HG02970 (cell line): ENCODE results near the gene FIS1.

Source experiments
- ATAC-seq: cut with Tn5 transposase; IDR thresholded peaks from one replicate; pipeline ENCODE4 v1.9.1; 2021; ENCODE audit warnings: mild to moderate bottlenecking, moderate library complexity, moderate number of reproducible peaks; ENCODE audit not compliant: unreplicated experiment, low FRiP score

Gene FIS1

DNA sequence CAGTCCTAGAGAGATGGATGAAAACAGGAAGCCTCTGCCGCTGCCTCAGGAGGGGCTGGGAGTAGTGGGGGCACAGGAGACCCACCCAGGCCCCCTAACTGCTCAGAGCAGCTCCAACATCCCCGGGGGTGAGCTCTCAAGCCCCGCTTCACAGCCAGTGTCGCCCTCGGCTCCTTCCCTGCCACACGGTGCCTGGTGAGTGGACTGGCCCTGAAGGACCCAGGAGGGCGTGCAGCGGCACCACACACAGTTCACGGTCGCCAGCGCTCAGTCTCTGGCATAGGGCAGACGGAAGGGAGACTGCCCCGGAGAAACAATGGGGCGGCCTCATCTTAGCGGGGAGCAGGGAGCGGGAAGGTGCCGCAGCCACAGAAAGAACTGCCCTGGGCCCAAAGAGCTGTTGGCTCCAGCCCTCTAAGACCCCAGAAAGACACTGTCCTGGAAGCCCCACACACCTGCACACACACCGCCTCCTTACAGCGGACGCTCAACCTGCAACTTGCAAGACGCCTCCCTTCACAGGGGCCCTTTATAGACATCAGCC is 8.5 kb downstream of the FIS1 start:
- no peak for ATAC-seq

DNA sequence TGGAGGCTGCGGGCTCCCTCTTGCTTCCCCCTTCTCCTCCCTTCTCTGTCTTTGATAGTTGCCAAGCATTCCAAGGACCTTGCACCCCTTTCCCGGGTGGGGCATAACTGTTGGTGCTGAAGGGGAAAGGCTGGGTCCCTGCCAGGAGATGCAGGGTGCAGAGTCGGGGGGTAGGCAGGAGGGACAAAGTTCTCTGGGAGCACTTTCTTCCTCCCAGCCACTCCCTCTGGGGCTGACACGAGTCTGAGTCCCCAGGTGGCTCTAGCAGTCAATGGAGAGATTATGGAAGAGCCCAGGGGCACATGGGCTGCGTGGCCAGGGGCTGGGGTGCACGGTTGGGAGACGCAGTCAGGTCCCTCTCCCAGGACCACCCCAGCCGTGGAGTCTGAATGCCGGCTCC is 9.4 kb downstream of the FIS1 start:
- ATAC-seq: no peak

DNA sequence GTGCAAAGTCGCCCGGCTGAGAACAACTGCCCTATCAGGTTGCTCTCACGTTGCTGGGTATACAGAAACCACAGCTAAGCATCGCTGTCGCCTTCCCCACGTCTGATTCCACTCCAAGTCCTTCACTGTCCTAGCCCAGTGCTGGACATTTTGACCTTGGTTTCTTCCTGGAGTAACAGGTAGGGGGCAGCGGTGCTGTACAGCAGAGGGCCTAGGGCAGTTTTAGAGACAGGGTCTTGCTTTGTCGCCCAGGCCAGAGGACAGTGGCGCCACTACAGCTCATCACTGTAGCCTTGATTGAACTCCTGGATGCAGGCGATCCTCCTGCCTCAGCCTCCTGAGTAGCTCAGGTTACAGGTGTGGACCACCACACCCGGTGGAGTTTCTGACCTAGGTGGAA is 9.8 kb downstream of the FIS1 start:
- ATAC-seq: no peak

DNA sequence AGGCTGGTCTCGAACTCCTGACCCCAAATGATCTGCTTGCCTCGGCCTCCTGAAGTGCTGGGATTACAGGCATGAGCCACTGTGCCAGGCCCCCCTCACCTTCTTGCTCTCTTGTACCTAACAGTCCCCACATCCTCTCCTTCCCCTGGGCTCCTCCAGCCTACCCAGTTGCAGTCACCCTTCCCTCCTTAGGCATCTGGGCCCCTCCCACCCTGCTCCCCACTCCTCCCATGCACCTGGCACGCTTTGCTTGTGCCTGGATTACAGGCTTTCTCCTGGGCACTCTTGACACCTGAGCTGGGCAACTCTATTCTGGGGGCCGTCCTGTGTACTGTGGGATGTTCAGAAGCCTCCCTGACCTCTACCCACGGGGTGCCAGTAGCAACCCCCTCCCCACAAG is 10.2 kb downstream of the FIS1 start:
- no peak for ATAC-seq

DNA sequence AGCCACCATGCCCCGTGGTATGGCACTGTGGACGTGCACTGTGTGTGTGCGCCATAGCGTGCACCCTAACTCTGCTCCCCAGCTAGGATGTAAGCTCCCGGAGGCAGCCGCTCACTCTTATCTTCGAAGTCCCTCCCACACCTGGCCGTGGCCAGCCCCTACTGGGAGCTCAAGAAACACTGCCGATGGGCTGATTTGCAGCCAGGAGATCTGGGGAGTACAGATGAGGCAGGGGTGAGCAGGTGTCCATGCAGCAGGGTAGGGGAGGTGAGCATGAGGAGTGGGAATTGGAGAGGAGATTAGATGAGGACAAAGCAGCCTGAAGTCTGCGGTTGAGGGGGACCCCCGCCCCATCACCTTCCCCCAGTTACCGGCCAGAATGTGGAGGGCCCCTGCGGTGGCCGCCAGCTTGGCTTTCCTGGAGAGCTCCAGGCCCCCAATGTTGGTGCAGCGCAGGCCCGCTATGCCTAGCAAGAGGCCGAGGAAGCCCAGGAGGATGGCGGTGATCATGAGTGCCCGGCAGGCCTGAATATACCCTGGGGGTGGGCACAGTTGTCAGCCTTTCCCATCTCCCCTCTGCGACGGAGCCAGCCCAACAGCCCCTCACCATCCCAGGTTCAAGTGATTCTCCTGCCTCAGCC is 10.9 kb downstream of the FIS1 start:
- no peak for ATAC-seq

DNA sequence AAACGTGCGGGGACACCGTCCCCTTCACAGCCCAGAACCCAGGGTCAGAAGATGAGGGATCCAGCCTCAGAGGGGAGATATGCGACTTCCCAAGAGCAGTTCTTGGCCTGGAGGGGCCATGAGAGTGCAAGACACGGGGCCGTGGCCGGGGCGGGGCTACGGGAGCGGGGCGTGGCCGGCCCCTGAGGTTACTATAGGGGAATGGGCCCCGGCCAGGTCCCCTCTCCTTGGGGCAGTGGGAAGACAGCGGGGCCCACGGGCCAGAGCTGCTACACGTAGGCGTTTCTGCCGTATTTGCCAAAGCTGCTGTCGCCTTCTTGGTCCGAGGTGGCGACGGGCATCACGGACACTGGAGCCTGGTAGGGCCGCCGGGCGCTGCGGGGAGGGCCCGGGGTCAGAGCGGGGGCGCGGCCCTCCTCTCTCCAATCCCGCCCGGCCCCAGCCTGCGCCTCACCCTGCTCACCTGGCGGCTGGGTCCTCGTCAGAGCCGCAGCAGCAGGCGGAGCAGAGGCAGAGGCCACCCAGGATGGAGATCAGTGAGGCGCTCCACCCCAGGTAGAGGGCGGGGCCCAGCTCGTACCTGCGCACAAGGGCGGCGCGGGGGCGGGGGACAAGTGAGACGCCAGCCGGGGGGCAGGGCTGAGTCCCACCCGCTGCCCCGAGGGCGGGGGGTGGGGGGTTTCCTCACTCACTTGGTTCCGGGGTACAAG is 12.6 kb downstream of the FIS1 start:
- ATAC-seq: no peak

DNA sequence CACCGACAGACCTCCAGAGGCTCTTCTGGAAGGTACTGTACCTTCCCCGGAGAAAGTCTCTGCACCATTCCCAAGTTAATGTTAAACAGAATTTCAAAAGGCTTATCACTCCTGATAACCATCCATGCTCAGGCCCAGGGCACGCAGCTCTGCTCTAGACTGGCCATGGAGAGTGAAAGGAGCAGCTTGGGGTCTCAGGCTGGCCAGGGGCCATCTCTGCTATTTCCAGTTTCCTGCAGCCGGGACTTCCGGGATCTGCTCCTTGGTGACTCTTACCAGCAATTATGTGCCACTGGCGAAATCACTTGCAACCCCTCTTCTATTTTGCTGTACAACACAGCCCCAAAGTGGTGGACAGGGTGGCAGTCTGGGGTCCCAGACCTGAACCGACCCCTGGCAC is 13.2 kb downstream of the FIS1 start:
- no peak for ATAC-seq

DNA sequence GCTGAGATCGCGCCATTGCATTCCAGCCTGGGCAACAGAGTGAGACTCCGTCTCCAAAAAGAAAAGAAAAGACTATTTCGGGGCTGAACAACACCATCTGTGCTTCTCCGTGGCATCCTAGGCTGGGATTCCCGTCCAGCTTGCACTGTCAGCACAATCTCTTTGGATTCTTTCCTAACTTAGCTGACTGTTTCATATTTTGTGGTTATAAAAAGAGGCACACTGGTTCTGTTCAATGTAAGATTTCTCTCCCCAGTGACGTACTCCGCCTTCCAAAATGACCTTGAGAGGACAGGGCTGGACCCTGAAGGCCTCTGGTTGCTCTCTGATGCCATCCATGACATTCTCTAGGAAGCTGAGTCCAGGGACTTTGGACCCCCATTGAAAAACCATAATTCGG is 18.2 kb downstream of the FIS1 start:
- ATAC-seq: no peak

DNA sequence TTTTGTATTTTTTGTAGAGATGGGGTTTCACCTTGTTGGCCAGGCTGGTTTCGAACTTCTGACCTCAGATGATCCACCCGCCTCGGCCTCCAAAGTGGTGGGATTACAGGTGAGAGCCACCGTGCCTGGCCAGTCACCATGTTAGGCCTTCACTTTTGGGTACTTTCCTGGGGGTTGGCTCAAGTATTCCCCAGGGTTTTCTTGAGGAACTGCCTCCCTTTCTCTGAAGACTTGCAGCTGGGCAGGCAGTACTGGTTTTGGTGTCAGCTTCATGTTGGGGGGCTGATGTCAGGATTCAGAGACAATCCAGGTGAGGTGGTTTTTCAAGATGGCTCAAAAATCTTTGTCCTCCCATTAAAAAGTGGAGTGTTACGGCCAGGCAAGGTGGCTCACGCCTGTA is 19.2 kb downstream of the FIS1 start:
- ATAC-seq: no peak

DNA sequence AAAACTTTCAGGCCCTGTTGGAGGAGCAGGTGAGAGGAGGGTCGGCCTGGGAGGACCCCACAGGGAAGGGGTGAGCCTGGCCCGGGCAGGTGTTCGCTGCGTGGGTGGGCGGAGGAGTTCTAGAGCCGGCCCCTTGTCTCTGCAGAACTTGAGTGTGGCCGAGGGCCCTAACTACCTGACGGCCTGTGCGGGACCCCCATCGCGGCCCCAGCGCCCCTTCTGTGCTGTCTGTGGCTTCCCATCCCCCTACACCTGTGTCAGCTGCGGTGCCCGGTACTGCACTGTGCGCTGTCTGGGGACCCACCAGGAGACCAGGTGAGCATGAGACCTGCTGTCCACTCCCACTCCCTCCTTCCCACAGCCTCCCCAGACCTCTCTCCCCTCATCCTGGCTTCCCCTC is 21.4 kb downstream of the FIS1 start:
- ATAC-seq: no peak

DNA sequence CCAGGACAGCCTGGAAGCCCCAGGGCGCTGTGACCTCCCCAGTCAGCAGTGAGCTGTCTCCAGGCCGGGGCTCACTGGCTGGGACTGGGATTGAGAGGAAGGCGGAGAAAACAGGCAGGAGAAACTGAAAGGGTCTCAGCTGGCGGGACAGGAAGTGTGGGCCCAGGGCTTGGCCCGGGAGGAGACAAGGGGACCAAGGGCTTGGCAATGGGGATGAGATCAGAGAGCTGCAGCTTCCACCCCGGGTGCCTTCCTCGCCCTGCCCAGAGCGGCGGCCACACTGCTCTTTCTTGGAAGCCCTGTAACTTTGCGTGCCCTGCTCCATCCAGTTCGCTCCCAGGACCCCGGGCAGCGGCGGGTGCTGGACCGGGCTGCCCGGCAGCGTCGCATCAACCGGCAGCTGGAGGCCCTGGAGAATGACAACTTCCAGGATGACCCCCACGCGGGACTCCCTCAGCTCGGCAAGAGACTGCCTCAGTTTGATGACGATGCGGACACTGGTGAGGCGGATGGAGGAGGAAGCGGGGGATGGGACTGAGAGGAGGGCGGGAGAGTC is 22.5 kb downstream of the FIS1 start:
- ATAC-seq: no peak

DNA sequence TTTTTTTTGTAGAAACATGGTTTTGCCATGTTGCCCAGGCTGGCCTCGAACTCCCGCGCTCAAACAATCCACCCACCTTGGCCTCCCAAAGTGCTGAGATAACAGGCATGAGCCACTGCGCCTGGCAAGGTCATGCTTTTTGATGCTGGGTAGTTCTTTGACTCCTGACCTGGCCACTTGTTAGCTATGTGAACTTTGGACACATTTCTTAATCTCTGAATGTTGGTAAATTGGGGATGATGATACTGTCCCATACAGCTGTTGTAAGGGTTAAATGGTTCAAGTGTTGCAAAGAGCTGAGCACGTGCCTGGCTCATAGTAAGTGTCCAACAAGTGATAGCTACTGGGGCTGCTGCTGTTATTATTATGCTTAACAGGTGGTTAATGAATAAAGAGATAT is 24.6 kb downstream of the FIS1 start:
- no peak for ATAC-seq

DNA sequence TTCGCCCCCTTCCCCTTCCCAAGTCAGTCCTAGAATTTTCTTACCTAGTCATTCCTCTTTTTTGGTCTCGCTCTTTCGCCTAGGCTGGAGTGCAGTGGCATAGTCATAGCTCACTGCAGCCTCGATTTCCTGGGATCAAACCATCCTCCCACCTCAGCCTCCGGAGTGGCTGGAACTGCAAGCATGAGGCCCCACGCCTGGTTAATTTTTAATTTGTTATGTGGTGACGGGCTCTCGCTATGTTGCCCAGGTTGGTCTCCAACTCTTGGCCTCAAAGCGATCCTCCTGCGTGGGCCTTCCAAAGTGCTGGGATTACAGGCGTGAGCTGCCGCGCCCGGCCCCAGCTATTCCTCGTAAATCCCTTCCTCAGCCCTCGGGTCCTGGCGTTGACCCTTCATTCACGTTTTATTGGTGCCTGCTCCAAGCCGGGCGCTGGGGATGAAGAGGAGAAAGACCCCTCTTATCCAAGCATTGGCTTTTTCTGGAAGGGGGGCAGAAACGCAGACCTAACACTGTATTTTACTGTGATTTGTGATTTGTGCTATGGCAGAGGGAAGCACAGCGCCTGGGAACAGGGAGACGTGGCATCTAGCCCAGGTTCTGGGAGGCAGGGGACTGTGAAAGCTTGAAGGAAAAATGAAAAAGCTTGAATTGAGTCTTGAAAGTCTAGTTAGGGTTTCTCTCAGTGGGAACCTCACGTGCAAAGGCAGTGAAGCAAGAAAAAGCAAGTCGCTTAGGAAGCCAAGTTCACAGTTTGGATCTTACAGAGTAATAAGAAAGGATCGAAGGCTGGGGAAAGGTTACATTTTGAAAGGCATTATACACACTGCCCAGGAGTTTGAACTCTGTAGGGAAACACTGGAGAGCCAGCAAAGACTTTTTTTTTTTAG is 26.4 kb downstream of the FIS1 start:
- ATAC-seq: peak; percentile 22

DNA sequence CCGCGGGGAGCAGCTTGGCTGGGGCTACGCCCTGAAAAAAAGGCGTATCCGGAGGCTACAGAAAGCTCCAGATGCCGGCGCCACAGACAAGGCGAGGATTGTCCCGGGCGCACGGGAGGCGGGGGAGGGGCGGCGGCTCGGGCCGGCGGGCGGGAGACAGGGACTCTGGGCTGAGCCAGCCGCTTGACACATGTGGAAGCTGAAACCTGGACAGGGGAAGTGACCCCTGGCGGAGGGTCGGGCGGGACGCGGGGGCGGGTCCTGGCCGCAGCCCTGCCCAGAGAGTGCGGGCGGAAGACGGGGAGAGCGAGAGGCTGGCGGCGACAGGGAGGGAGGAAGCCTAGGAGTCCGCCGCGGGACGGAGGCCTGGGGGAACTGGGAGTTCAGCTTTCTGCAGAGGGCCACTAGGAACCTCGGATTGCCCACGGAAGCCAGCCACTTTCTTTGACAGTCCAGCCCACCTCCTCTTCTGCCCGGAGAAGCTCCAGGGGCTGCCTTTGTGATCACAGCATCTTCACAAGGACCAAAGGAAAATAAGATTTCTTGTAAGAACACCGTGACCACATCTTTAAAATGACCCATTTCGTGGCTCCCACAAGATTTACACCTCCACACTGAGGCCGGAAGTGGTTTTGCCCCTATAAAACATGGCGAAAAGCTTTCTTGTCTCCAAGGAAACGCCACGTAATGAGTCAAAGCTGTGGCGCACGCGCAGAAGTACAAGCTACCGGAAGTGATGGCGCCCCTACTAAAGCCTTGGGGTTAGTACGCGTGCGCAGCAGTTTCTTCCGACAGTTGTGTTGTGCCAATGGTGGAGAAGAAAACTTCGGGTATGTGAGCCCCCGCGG is 27.3 kb downstream of the FIS1 start, which contains the start of the genes PLOD3 and ZNHIT1:
Gene PLOD3, minus strand, starts transcription at position 194 of the 848 bp plus-strand sequence. CDS start 307 bp downstream, outside the sequence.
Gene ZNHIT1, plus strand, starts transcription at position 778 of the 848 bp plus-strand sequence. Its CDS starts 31 bp downstream, at position 809.
- ATAC-seq: peak; percentile 71

DNA sequence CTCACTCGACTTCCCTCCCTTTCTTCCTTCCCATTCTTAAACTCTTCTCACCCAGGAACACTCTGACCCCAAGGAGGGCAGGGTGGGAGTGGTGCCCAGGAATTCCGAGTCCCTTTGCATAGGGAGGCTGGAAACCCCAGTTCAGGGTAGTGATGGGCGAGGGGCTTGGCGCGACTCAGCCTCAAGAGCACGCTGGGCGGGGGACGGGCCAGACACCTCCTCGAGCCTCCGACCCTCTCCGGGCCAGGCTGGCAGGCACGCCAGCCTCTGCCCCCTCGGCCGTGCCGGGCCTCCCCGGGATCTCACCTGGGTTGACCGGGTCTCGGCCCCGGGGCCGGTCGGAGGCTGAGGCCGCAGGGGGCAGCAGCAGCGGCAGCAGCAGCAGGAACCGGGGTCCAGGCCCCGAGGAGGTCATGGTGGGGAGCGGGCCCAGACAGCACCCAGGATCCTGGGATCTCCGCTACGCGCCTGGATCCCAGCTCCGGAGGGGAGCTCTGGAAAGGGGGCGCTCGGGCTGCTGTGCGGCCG is 28.0 kb downstream of the FIS1 start:
- ATAC-seq: peak; percentile 14

DNA sequence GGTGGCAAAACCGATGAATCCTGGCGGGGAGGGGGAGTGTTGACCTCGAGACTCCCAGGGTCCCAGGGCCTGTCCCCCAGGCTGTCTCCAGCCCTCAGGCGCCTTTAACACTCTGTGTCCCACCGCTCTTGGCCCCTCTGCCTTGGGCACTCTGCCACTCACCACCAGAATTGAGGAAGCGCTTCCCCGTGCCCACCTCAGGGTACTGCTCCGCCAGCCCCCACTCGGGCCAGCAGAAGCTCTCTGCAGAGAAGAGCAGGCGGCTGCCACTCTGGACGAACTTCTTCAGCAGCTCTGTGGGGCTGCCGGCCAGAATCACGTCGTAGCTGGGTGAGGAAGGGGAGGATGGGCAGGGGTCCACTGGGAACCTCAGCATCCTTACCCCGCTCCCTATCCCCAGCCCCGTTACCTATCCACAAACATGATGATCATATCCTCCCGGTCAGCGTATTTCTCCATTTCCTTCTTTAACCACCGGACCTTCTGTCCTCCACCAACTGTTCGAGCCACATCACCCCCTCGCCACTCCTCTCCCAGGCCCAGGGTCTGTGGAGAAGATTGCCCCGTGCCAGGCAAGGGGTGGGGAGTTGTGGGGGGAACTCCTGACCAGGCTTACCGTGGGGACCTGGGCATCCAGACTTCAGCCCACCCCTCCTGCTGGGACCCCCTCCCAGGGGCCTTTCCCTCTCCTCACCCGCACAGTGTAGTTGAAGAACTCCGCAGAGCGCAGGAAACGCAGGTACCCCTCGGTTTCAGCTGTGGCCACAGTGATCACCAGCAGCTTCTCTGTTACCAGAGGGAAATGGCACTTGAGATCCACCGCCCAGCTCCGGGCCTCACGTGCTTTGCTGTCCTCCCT is 28.7 kb downstream of the FIS1 start:
- no peak for ATAC-seq

DNA sequence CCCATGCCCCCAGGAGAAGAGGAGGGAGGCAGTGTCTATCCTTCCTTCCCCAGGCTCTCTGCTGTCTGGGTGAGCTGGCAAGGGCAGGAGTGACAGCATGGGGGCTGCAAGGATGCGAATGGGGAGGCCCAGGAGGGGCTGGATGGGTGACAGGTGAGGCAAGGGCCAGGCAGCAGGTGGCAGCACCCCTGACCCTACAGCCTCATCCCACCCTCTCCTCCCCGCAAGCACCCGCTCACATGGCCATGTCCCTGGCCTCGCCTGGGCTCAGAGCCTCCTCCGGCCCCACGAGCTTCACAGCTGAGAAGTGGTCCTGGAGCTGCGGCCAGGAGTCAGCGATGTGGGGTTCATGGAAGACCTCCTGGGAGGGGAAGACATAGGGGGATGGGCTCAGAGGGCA is 32.9 kb downstream of the FIS1 start:
- ATAC-seq: no peak

DNA sequence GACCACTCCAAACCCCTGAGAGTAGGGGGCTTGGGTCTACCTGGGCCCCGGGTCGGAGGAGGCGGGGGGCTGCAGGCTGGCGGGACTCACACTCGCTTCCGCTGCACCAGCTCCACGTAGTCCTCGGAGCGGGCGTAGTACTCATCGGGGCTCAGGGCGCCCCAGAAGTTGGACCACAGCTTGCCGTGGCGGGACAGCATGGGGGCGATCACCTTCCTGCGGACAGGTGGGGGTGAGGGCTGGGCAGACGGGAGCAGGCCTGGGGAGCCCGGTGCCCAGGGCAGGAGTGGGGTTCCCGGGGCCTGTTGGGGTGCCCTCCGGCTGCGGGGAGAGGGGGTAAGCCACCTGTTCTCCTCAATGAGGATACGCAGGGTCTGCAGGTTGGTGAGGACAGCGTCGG is 33.4 kb downstream of the FIS1 start:
- ATAC-seq: no peak

DNA sequence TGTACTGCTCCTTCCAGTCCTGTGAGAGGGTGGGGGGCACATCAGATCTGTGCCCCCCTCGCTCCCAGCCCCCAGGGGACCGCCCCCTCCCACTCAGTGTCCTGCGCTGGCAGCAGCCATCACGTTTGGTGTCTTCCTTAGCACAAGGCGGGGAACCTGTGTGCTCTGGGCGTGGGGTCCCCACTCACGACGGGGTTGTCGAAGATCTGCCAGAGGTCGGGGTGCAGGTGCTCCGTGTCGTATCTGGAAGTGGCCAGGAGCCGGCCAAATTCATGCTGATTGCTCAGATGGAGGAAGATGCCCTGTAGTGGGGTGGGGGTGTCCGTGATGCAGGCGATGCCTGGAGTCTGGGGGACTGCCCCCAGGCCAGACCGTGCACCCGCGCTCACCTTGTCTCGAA is 34.7 kb downstream of the FIS1 start:
- no peak for ATAC-seq
